Daoy (cell line): ENCODE measurements around the gene JPT2. TPM values are rescaled to one million over a fixed set of nuclear protein-coding genes. Genes with fewer than 3 reads are reported as not detected.

ENCODE experiments used
- DNase-seq: peaks from one replicate; pipeline ENCODE4 v3.0.0-alpha.2; 2015; ENCODE audit warnings: low read depth
- total RNA-seq: library from RNA; depleted of rRNA; stranded (reverse); fragments of >200 nt; shearing (Covaris generic); gene quantifications from 2 replicates; pipeline ENCODE4 v1.2.3, GENCODE V29; 2014; rRNA removed

Gene JPT2, protein sequence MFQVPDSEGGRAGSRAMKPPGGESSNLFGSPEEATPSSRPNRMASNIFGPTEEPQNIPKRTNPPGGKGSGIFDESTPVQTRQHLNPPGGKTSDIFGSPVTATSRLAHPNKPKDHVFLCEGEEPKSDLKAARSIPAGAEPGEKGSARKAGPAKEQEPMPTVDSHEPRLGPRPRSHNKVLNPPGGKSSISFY
- 75.4 and 121 TPM in 2 replicates for total RNA-seq

- DNase-seq: peak; percentile 98
These were observed at the start of gene JPT2 for GRCh38 chr16:1677942-1678499. Gene JPT2 (plus strand): TSS chr16:1678279. CDS start chr16:1678313, 34 bp downstream.

- DNase-seq: no peak
These were observed 47.4 kb upstream of the JPT2 start for GRCh38 chr16:1630450-1631213.

GRCh38 chr16:1631230-1631629, 46.8 kb upstream of the JPT2 start:
- no peak for DNase-seq

DNA sequence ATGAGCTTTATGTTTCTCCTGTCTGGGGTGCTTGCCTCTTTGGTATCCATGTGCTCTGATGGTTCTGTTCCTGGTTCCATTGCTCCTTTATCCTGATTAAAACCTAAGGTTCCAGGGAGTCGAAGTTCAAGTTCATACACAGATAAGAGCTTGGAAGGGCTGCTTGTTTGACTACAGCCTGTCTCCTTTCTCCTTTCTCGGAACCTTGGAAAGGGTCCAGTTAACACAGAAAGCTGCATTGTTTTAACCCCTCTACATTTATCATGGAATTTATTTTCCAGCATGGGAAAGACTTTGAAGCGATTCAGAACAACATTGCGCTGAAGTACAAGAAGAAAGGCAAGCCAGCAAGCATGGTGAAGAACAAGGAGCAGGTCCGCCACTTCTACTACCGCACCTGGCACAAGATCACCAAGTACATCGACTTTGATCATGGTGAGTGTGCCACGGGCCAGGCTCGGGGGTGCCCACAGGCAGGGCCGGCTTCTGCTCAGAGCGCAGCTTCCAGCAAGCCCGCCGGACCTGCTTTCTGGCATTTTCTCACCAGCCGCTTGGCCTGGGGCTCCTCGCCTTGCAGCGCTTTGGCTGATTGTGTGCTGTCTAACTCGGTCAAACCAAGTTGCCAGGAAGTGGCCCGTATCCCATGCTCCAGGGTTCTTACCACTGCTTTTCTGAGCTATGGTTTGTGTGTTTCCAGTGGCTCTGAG, 46.0 kb upstream of the JPT2 start:
- no peak for DNase-seq

DNA sequence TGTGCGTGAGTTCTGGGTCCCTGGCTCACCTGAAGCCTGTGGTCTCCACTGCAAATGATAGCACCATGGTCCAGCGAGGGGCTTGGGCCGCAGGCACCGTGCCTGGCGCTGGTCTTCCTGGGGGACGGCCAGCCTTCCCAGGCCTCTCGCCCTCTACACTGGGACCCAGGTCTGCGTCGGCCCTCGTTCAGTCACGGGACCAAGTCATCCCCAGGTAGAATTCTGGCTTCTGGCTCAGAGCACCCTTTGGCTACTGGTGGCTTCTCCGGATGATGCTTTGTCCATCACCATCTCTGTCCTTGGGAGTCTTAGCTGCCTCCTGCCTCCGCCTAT, 45.5 kb upstream of the JPT2 start:
- DNase-seq: no peak

DNA sequence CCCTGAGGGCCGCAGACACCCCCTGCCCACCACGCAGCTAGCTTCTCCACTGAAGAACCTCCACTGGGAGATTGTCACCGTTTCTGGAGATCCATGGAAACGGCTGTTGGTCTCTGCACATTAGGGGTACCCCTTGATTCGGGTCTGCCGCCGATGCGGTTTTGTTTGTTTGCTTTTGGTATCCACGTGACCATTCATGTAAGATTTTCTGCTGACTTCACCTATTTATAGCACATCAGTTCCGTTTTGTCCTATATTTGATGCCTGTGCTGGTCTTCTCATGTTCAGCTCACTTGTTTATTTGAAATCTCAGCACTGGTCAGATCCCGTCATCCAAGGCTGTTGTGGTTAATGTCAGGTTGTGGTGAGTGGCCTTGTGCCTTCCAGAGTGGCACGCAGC, 44.8 kb upstream of the JPT2 start:
- no peak for DNase-seq

- DNase-seq: no peak
These were observed 43.5 kb upstream of the JPT2 start for GRCh38 chr16:1634541-1634940.

GRCh38 chr16:1635070-1635469, 43.0 kb upstream of the JPT2 start:
- DNase-seq: peak; percentile 15

DNA sequence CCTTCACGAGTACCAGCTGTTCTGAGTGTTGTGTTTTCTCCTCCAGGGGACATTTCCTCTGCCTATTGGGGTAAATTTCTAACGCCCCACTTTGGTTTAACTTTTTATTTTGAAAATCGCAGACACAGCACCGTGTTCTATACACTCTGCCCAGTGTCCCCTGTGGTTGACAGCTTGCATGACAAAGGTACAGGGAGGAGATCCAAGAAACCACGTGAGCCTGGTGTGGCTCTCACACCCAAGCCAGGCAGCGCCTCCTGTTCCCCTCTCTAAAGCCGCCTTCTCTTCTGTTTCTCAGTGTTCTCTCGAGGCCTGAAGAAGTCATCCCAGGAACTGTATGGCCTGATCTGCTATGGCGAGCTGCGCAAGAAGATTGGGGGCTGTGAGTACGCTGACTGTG, 40.6 kb upstream of the JPT2 start:
- DNase-seq: no peak

DNA sequence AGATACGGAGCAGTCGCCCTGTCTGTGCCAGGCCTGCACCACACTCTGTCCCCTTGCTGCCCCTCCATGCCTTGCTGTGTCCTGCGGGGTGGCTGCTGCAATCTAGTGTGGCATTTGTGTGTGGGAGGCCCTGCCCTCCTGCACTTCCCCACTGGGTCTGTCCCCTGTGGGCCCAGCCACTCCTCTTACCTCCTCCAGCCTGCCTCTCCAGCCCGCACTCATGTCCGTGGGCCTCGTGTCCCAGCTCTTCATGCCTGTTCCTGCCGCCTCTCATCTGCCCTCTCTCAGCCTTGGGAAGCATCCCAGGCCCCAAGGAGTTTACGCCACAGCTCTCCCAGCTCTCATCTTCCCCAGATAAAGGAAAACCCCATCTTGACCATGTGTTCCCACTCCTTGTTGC, 39.3 kb upstream of the JPT2 start:
- no peak for DNase-seq

DNA sequence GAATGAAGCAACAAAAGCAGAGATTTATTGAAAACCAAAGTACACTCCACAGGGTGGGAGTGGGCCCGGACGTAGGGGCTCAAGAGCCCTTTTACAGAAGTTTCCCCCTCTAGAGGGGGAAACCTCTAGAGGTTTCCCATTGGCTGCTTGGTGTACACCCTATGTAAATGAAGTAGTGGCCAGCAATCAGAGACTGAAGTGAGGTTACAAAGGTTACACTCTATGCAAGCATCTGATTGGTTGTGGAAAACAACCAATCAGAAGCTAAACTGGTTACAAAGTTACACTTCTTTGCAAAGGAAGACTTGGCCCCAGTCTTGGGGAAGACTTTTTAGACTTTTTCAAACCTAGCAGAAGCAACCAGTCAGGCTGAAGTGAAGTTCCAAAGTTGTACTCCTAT, 38.8 kb upstream of the JPT2 start:
- no peak for DNase-seq

DNA sequence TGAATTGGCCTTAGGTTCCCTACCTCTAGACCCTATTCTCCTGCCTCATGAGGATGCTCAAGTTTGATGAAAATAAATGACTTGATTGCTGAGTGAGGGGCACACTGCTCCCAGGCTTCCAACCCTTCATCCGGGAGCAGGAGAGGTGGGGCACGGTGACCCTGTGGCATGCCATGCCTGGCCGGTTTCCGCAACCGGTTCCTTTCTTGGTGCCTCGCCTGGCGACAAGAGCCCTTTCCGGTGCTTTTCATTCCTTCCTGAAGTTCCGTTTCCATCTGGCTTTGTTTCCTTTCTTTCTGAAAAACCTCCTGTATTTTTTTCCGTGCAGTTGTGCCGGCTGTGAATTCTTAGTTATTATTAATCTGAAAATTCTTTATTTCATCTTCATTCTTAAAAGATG, 38.2 kb upstream of the JPT2 start:
- no peak for DNase-seq

GRCh38 chr16:1640261-1640941, 37.7 kb upstream of the JPT2 start:
- DNase-seq: no peak

DNA sequence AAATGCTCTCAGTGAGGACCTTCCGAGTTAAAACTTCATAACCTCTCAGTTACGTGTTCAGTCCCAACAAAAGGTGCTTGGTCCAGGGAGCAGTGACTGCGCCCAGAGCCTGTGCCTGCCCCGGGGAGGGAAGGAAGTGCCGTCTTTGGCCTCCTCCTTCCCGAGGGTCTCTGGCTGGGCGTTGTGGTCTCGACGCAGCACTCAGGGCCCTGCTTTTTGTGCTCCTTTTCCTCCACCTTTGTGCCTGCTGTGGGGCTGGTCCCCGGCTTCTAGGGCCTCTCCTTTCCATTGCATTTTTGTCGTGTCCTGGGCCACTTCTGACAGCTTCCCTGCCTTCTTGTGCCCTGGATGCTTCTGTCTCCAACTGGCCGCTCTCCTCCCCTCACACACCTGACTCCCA, 36.8 kb upstream of the JPT2 start:
- DNase-seq: no peak

- DNase-seq: no peak
These were observed 35.9 kb upstream of the JPT2 start for GRCh38 chr16:1642148-1642547.

- no peak for DNase-seq
These were observed 35.3 kb upstream of the JPT2 start for GRCh38 chr16:1642753-1643152.

DNA sequence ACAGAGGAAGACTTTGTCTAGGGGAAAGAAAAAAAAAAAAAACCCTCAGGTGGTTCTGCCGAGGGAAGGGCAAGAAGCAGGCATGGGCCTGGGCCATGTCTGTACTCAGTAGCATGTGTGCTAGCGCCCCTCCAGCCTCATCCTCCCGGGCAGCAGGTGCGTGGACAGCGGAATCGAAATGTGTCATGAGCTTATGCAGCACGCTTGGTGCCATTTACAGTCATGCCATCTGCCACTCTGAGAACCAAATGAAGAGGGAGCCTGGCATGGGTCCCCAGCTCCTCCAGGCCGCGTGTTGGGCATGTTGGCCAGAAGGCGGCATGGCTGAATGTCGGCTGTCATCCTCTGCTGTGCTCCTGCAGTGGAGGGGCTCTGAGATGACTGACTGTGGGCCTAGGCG, 34.6 kb upstream of the JPT2 start:
- no peak for DNase-seq

- DNase-seq: peak; percentile 25
These were observed 32.1 kb upstream of the JPT2 start for GRCh38 chr16:1645914-1646525.

- no peak for DNase-seq
These were observed 30.2 kb upstream of the JPT2 start for GRCh38 chr16:1647856-1648255.

DNA sequence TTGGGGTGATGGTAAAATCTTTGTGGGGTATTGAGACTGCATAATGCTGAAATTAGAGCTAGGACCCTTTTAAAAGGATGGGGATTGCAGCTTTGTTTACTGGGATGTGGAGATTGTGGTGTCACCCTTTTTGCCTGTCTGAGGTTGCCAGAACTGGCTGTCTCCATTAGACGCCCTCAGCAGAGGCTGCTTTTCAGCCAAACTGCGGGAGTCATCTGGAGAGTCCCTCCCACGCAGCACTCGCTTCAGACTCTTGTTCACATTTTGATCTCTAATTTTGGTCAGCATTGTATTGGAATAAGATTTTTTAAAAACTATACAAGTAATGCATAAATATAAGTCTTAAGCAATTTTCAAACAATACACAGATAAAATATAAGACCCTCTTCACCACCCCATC, 27.9 kb upstream of the JPT2 start:
- no peak for DNase-seq

DNA sequence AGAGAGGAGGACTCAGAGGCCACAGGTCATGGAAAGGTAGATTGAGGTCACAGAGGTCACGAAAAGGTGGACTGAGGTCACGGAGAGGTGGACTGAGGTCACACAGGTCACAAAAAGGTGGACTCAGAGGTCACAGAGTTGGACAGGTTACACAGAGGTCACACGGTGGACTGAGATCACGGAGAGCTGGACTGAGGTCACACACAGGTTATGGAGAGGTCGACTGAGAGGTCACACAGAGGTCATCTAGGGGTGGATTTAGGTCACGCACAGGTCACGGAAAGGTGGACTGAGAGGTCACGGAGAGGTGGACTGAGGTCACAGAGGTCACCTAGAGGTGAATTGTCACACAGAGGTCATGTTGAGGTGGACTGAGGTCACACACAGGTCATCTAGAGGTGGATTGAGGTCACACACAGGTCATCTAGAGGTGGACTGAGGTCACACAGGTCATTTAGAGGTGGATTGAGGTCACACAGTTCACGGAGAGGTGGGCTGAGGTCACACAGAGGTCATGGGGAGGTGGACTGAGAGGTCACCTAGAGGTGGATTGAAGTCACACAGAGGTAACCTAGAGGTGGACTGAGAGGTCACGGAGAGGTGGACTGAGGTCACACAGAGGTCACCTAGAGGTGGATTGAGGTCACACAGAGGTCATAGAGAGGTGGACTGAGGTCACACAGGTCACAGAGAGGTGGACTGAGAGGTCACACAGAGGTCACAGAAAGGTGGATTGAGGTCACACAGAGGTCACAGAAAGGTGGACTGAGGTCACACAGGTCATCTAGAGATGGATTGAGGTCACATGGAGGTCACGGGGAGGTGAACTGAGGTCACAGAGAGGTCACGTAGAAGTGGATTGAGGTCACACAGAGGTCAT, 26.7 kb upstream of the JPT2 start:
- no peak for DNase-seq
